SK-N-SH (cell line): Measurements from ENCODE around the gene PSMF1. TPM values are rescaled to one million over a fixed set of nuclear protein-coding genes. Genes with fewer than 3 reads are reported as not detected.

Experiments used
- CTCF ChIA-PET: fragments of 300-600, 350-600 bp; formaldehyde crosslinking; extraction: SDS; loops from one replicate; lab custom pipeline; 2021; lab: Yijun Ruan, JAX
- POLR2A ChIA-PET: fragments of 350-600 bp; sonication (Branson Sonifier 250); formaldehyde crosslinking; extraction: SDS; loops from one replicate; lab custom pipeline; 2020; ENCODE audit warnings: antibody characterized with exemption, inconsistent platforms; lab: Yijun Ruan, JAX
- DNase-seq: peaks from one replicate; pipeline ENCODE4 v3.0.0; 2012
- H2AFZ ChIP-seq: fragments of 200-600 bp; sonication (generic); 2 replicates; pipeline ENCODE4 v1.8.1; 2016; ENCODE audit warnings: antibody characterized with exemption, mild to moderate bottlenecking, low read depth
- H3F3A ChIP-seq: fragments of 200-600 bp; sonication (generic); replicated peaks from 2 replicates; pipeline ENCODE3; 2016; ENCODE audit warnings: antibody characterized with exemption, mild to moderate bottlenecking; ENCODE audit not compliant: insufficient read depth
- H3K27ac ChIP-seq, 2 experiments: fragments of 200-500 bp in 1 of 2; fragments of 200-600 bp in 1 of 2; sonication (Bioruptor generic) in 1 of 2; sonication (generic), shearing (Covaris generic) in 1 of 2; 2 replicates each; pipeline versions ENCODE4 v1.5.1 to v1.6.1; 2014 to 2016; ENCODE audit warnings: low read depth in 2 of 2, inconsistent platforms in 1 of 2, low read length in 1 of 2, mild to moderate bottlenecking in 1 of 2, mixed read lengths in 1 of 2
- H3K27me3 ChIP-seq: fragments of 200-600 bp; sonication (generic), shearing (Covaris generic); 2 replicates; pipeline ENCODE4 v1.6.1; 2016; ENCODE audit warnings: mixed run types; ENCODE audit not compliant: insufficient read depth
- H3K36me3 ChIP-seq, 2 experiments: fragments of 200-500 bp in 1 of 2; fragments of 200-600 bp in 1 of 2; sonication (Bioruptor generic) in 1 of 2; sonication (generic) in 1 of 2; replicated peaks in 1 of 2; 2 replicates each; pipeline versions ENCODE3 to v1.5.1; 2014 to 2016; ENCODE audit warnings: low read length in 1 of 2, mild to moderate bottlenecking in 1 of 2; ENCODE audit not compliant: insufficient read depth in 2 of 2, control insufficient read depth in 1 of 2
- H3K4me1 ChIP-seq, 2 experiments: fragments of 200-500 bp in 1 of 2; fragments of 200-600 bp in 1 of 2; sonication (Bioruptor generic) in 1 of 2; sonication (generic), shearing (Covaris generic) in 1 of 2; 2 replicates each; pipeline versions ENCODE4 v1.5.1 to v1.6.1; 2014 to 2016; ENCODE audit warnings: low read depth in 1 of 2, low read length in 1 of 2, mixed run types in 1 of 2; ENCODE audit not compliant: insufficient read depth in 2 of 2, control insufficient read depth in 1 of 2
- H3K4me2 ChIP-seq: fragments of 200-600 bp; sonication (generic), shearing (Covaris generic); 2 replicates; pipeline ENCODE4 v1.6.1; 2017; ENCODE audit warnings: mixed run types
- H3K4me3 ChIP-seq, 2 experiments: fragments of 200-500 bp in 1 of 2; fragments of 200-600 bp in 1 of 2; sonication (Bioruptor generic) in 1 of 2; sonication (generic), shearing (Covaris generic) in 1 of 2; 2 replicates each; pipeline versions ENCODE4 v1.5.1 to v1.8.1; 2014 to 2016; ENCODE audit warnings: low read depth in 2 of 2, inconsistent platforms in 1 of 2, low read length in 1 of 2, mild to moderate bottlenecking in 1 of 2, mixed read lengths in 1 of 2, moderate library complexity in 1 of 2
- H3K79me2 ChIP-seq: fragments of 200-600 bp; sonication (generic); 2 replicates; pipeline ENCODE4 v1.8.1; 2017; ENCODE audit warnings: mild to moderate bottlenecking; ENCODE audit not compliant: insufficient read depth
- H3K9ac ChIP-seq: fragments of 200-600 bp; sonication (generic); 2 replicates; pipeline ENCODE4 v1.6.1; 2017; ENCODE audit warnings: mixed run types
- H3K9me2 ChIP-seq: fragments of 200-600 bp; sonication (generic); 2 replicates; pipeline ENCODE4 v1.6.1; 2017; ENCODE audit warnings: mixed run types
- H3K9me3 ChIP-seq: fragments of 200-600 bp; sonication (generic); 2 replicates; pipeline ENCODE4 v1.6.1; 2017; ENCODE audit warnings: mixed run types, mild to moderate bottlenecking, moderate library complexity
- H4K20me1 ChIP-seq: fragments of 200-600 bp; sonication (generic); 2 replicates; pipeline ENCODE4 v1.6.1; 2017; ENCODE audit warnings: mild to moderate bottlenecking, mixed run types; ENCODE audit not compliant: insufficient read depth
- CHD2 ChIP-seq: fragments of 150-350 bp; IDR thresholded peaks from 2 replicates; pipeline ENCODE4 v1.6.1; 2018; ENCODE audit warnings: low read length; ENCODE audit not compliant: partially characterized antibody
- CTCF ChIP-seq: fragments of 200-600 bp; sonication (generic); IDR thresholded peaks from 2 replicates; pipeline ENCODE4 v1.6.1; 2017; ENCODE audit warnings: antibody characterized with exemption, mild to moderate bottlenecking, moderate library complexity
- ELF1 ChIP-seq: IDR thresholded peaks from 2 replicates; pipeline ENCODE4 v1.4.0; 2012
- EZH2phosphoT487 ChIP-seq: fragments of 200-600 bp; sonication (generic); IDR thresholded peaks from 2 replicates; pipeline ENCODE4 v1.6.1; 2017; ENCODE audit warnings: low read depth, mixed run types, mild to moderate bottlenecking, antibody characterized with exemption, moderate library complexity, borderline replicate concordance
- FOSL2 ChIP-seq: IDR thresholded peaks from 2 replicates; pipeline ENCODE4 v1.4.0; 2012; ENCODE audit warnings: low read depth, mild to moderate bottlenecking, moderate library complexity, borderline replicate concordance
- FOXJ3 ChIP-seq: sonication (generic); formaldehyde crosslinking; IDR thresholded peaks from 2 replicates; pipeline ENCODE4 v1.5.1; 2020; ENCODE audit warnings: mild to moderate bottlenecking, missing genetic modification reagents
- FOXM1 ChIP-seq: IDR thresholded peaks from 2 replicates; pipeline ENCODE4 v1.4.0; 2012; ENCODE audit warnings: low read depth, mild to moderate bottlenecking
- GATA2 ChIP-seq: sonication (generic); formaldehyde crosslinking; IDR thresholded peaks from 2 replicates; pipeline ENCODE4 v1.5.0; 2020; ENCODE audit warnings: mild to moderate bottlenecking, missing genetic modification reagents
- MEF2A ChIP-seq: IDR thresholded peaks from 2 replicates; pipeline ENCODE4 v1.4.0; 2012; ENCODE audit warnings: low read depth, borderline replicate concordance
- MXI1 ChIP-seq: IDR thresholded peaks from 2 replicates; pipeline ENCODE4 v1.6.1; 2012; ENCODE audit warnings: mild to moderate bottlenecking, low read depth, low read length, improper control_type of control experiment
- NFIC ChIP-seq: IDR thresholded peaks from 2 replicates; pipeline ENCODE4 v1.4.0; 2012; ENCODE audit warnings: borderline replicate concordance
- NRF1 ChIP-seq: IDR thresholded peaks from 2 replicates; pipeline ENCODE4 v1.6.1; 2012; ENCODE audit warnings: low read depth, mild to moderate bottlenecking, low read length
- PBX3 ChIP-seq: IDR thresholded peaks from 2 replicates; pipeline ENCODE4; 2012
- RAD21 ChIP-seq: IDR thresholded peaks from 2 replicates; pipeline ENCODE4 v1.6.1; 2012; ENCODE audit warnings: mild to moderate bottlenecking, low read length
- RCOR1 ChIP-seq: fragments of 150-350 bp; IDR thresholded peaks from 2 replicates; pipeline ENCODE4 v1.6.1; 2017; ENCODE audit warnings: antibody characterized with exemption, low read length
- SIN3A ChIP-seq: IDR thresholded peaks from 2 replicates; pipeline ENCODE4 v1.6.1; 2012; ENCODE audit warnings: low read depth, mild to moderate bottlenecking, low read length, moderate library complexity, borderline replicate concordance
- TAF1 ChIP-seq: IDR thresholded peaks from 2 replicates; pipeline ENCODE4 v1.6.1; 2012; ENCODE audit warnings: low read depth, mild to moderate bottlenecking, low read length, moderate library complexity, borderline replicate concordance
- TEAD4 ChIP-seq: IDR thresholded peaks from 2 replicates; pipeline ENCODE4 v1.4.0; 2012; ENCODE audit warnings: mild to moderate bottlenecking, borderline replicate concordance; ENCODE audit not compliant: insufficient read depth
- USF2 ChIP-seq: fragments of 150-350 bp; IDR thresholded peaks from 2 replicates; pipeline ENCODE4 v1.6.1; 2017; ENCODE audit warnings: antibody characterized with exemption, low read length, low read depth, borderline replicate concordance
- ZBTB33 ChIP-seq: IDR thresholded peaks from 2 replicates; pipeline ENCODE4 v1.4.0; 2012; ENCODE audit warnings: low read depth, borderline replicate concordance
- WGBS: methylation state at CpG from one replicate; pipeline ENCODE4 v1.1.6; 2017; ENCODE audit warnings: low lambda C conversion rate; 5-methylcytosine and 5-hydroxymethylcytosine counted together
- polyA plus RNA-seq, 3 experiments: library from polyadenylated mRNA; depleted of rRNA; stranded (reverse); fragments of >200 nt; gene quantifications; 2 replicates each; pipeline ENCODE4 v1.2.3, GENCODE V29; 2012

Gene PSMF1
- polyA plus RNA-seq, 1 of the 3 experiments (the other 2 are of a cell fraction) = 103 TPM

- no peak overlapping the region for H3K9ac ChIP-seq
- ChIA-PET POLR2A (no interaction called here), CTCF (interaction anchor here (2.0 kb wide), 1 partner anchor 23 kb away, joined by 7 read pairs; no protein-coding TSS in a partner anchor)
- no peaks in the 10 kb centered on the region for H3K9me3 ChIP-seq
- peaks cover 3% of the 10 kb centered on the region for H4K20me1 ChIP-seq
- no peak for TF ChIP-seq TAF1
- no peak for TF ChIP-seq MXI1
- no peak for TF ChIP-seq GATA2 (CRISPR knock-in tag)
- TF ChIP-seq FOXJ3 (CRISPR knock-in tag) = no peak
- TF ChIP-seq EZH2phosphoT487 = no peak
- TF ChIP-seq CTCF = no peak
- TF ChIP-seq NFIC = no peak
- no peak for TF ChIP-seq RAD21
- TF ChIP-seq NRF1 = no peak
- no peak for TF ChIP-seq MEF2A
- TF ChIP-seq SIN3A = no peak
- TF ChIP-seq RCOR1 = no peak
- no peak for TF ChIP-seq ELF1
- TF ChIP-seq CHD2 = no peak
- no peak for TF ChIP-seq TEAD4
- no peak for TF ChIP-seq ZBTB33
- no peak for TF ChIP-seq PBX3
- no peak for TF ChIP-seq FOXM1
- TF ChIP-seq USF2 = no peak
- no peak for TF ChIP-seq FOSL2
- H3K4me1 ChIP-seq = no peaks in the 10 kb centered on the region
- no peaks in the 10 kb centered on the region for H3F3A ChIP-seq
- no peak overlapping the region for H3K27ac ChIP-seq
- no peaks in the 10 kb centered on the region for H3K9me2 ChIP-seq
- peaks cover 72 to 79% of the 10 kb centered on the region in 2 experiments for H3K36me3 ChIP-seq
- no peak overlapping the region for H3K4me2 ChIP-seq
- DNase-seq = no peak
- peaks cover 45% of the 10 kb centered on the region for H3K79me2 ChIP-seq
- no peaks in the 10 kb centered on the region for H3K27me3 ChIP-seq
- no peak overlapping the region for H3K4me3 ChIP-seq
- 98% methylated on average over 3 of the region's 3 CpGs for WGBS
- no peak overlapping the region for H2AFZ ChIP-seq
These were observed 13.0 kb downstream of the PSMF1 start for GRCh38 chr20:1131354-1131753.
